ENCODE data around the gene PKP3.

GRCh38 chr11:403761-404431, 9.9 kb downstream of the PKP3 start:
- no peak for TF ChIP-seq EZH2 (IDR thresholded peaks at IDR 0.05; ENCODE audit: borderline replicate concordance, insufficient read depth, low read depth, low read length, poor library complexity, severe bottlenecking)
- TF ChIP-seq, protein P1, sequence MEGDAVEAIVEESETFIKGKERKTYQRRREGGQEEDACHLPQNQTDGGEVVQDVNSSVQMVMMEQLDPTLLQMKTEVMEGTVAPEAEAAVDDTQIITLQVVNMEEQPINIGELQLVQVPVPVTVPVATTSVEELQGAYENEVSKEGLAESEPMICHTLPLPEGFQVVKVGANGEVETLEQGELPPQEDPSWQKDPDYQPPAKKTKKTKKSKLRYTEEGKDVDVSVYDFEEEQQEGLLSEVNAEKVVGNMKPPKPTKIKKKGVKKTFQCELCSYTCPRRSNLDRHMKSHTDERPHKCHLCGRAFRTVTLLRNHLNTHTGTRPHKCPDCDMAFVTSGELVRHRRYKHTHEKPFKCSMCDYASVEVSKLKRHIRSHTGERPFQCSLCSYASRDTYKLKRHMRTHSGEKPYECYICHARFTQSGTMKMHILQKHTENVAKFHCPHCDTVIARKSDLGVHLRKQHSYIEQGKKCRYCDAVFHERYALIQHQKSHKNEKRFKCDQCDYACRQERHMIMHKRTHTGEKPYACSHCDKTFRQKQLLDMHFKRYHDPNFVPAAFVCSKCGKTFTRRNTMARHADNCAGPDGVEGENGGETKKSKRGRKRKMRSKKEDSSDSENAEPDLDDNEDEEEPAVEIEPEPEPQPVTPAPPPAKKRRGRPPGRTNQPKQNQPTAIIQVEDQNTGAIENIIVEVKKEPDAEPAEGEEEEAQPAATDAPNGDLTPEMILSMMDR (IDR thresholded peaks at IDR 0.05) = no peak
